Neural cell (in vitro differentiated cells): ENCODE data around the gene NYAP1. TPM values are rescaled to one million over a fixed set of nuclear protein-coding genes. Genes with fewer than 3 reads are reported as not detected.

ENCODE experiments used
- H2AFZ ChIP-seq: fragments of 200-600, 300-800 bp; sonication (generic), shearing (Covaris generic); 2 replicates; pipeline ENCODE4 v1.6.0; 2014; ENCODE audit warnings: low read depth, mild to moderate bottlenecking, antibody characterized with exemption, low read length, moderate library complexity
- H3F3A ChIP-seq: fragments of 200-600 bp; shearing (Covaris generic); 2 replicates; pipeline ENCODE4 v1.6.1; 2016; ENCODE audit warnings: mild to moderate bottlenecking, moderate library complexity, mixed read lengths, antibody characterized with exemption, low read length; ENCODE audit not compliant: insufficient read depth, poor library complexity, severe bottlenecking
- H3K27ac ChIP-seq: fragments of 200-600, 300-800 bp; sonication (generic), shearing (Covaris generic); 2 replicates; pipeline ENCODE4 v1.5.1; 2014; ENCODE audit warnings: mild to moderate bottlenecking, low read length, moderate library complexity
- H3K27me3 ChIP-seq: fragments of 300-800, 200-600 bp; sonication (generic), shearing (Covaris generic); 2 replicates; pipeline ENCODE4 v1.6.0; 2014; ENCODE audit warnings: mild to moderate bottlenecking, low read depth, low read length, moderate library complexity; ENCODE audit not compliant: insufficient read depth
- H3K36me3 ChIP-seq: fragments of 300-800, 200-600 bp; sonication (generic), shearing (Covaris generic); 2 replicates; pipeline ENCODE4 v1.5.1; 2014; ENCODE audit warnings: mild to moderate bottlenecking, antibody characterized with exemption, low read length, moderate library complexity; ENCODE audit not compliant: insufficient read depth
- H3K4me2 ChIP-seq: fragments of 300-800, 200-600 bp; sonication (generic), shearing (Covaris generic); 2 replicates; pipeline ENCODE4 v1.6.0; 2014; ENCODE audit warnings: mild to moderate bottlenecking, low read length
- H3K4me3 ChIP-seq: fragments of 300-800, 200-600 bp; sonication (generic), shearing (Covaris generic); 2 replicates; pipeline ENCODE4 v1.5.1; 2014; ENCODE audit warnings: mild to moderate bottlenecking, low read length, moderate library complexity
- H3K79me2 ChIP-seq: fragments of 200-600 bp; shearing (Covaris generic); replicated peaks from 2 replicates; pipeline ENCODE4 v1.6.0; 2014; ENCODE audit warnings: mild to moderate bottlenecking, low read length, moderate library complexity; ENCODE audit not compliant: insufficient read depth
- H3K9ac ChIP-seq: fragments of 300-800, 200-600 bp; sonication (generic), shearing (Covaris generic); 2 replicates; pipeline ENCODE4 v1.6.1; 2016; ENCODE audit warnings: mild to moderate bottlenecking, low read length, mixed read lengths
- H3K9me2 ChIP-seq: fragments of 200-600 bp; shearing (Covaris generic); 2 replicates; pipeline ENCODE4 v1.6.1; 2016; ENCODE audit warnings: mild to moderate bottlenecking, low read length, mixed read lengths; ENCODE audit not compliant: insufficient read depth
- H3K9me3 ChIP-seq: fragments of 200-600, 300-800 bp; sonication (generic), shearing (Covaris generic); 2 replicates; pipeline ENCODE4 v1.6.1; 2016; ENCODE audit warnings: mild to moderate bottlenecking, mixed run types, low read length, moderate library complexity, mixed read lengths
- H4K20me1 ChIP-seq: fragments of 200-600 bp; shearing (Covaris generic); 2 replicates; pipeline ENCODE4 v1.6.1; 2016; ENCODE audit warnings: mild to moderate bottlenecking, mixed run types; ENCODE audit not compliant: insufficient read depth
- EP300 ChIP-seq: fragments of 450-650 bp; conservative IDR thresholded peaks from 2 replicates; pipeline ENCODE4 v1.6.1; 2014; ENCODE audit warnings: antibody characterized with exemption, mild to moderate bottlenecking, moderate library complexity; ENCODE audit not compliant: poor library complexity, severe bottlenecking
- EZH2 ChIP-seq: fragments of 200-600, 300-800 bp; shearing (Covaris generic), sonication (generic); IDR thresholded peaks from 2 replicates; pipeline ENCODE4 v1.6.1; 2014; ENCODE audit warnings: antibody characterized with exemption, low read length, borderline replicate concordance, mild to moderate bottlenecking; ENCODE audit not compliant: insufficient read depth, poor library complexity, severe bottlenecking
- MXI1 ChIP-seq: fragments of 450-650 bp; conservative IDR thresholded peaks from 2 replicates; pipeline ENCODE4 v1.6.1; 2014; ENCODE audit warnings: antibody characterized with exemption, mild to moderate bottlenecking; ENCODE audit not compliant: poor library complexity, severe bottlenecking
- POLR2AphosphoS5 ChIP-seq: IDR thresholded peaks from 2 replicates; pipeline ENCODE4 v1.6.1; 2012
- RAD21 ChIP-seq: fragments of 450-650 bp; conservative IDR thresholded peaks from 2 replicates; pipeline ENCODE4 v1.6.1; 2014; ENCODE audit warnings: antibody characterized with exemption, mild to moderate bottlenecking, moderate library complexity
- SMC3 ChIP-seq: fragments of 450-650 bp; conservative IDR thresholded peaks from 2 replicates; pipeline ENCODE4 v1.6.1; 2014; ENCODE audit warnings: antibody characterized with exemption, mild to moderate bottlenecking, moderate library complexity; ENCODE audit not compliant: poor library complexity
- TAF1 ChIP-seq: IDR thresholded peaks from 2 replicates; pipeline ENCODE4 v1.6.1; 2012; ENCODE audit warnings: low read depth
- polyA plus RNA-seq: library from polyadenylated mRNA; depleted of rRNA; stranded (reverse); fragments of >200 nt; gene quantifications from 2 replicates; pipeline ENCODE4 v1.2.3, GENCODE V29; 2014
- TF ChIP-seq, protein P1 (sequence below): fragments of 450-650 bp; IDR thresholded peaks from 2 replicates; pipeline ENCODE4 v1.5.1; 2014; ENCODE audit warnings: antibody characterized with exemption, mild to moderate bottlenecking, moderate library complexity; ENCODE audit not compliant: poor library complexity, severe bottlenecking
- TF ChIP-seq, protein P2 (sequence below): IDR thresholded peaks from 2 replicates; pipeline ENCODE4 v1.6.1; 2012; ENCODE audit warnings: borderline replicate concordance

Gene NYAP1
- polyA plus RNA-seq, 1 donor from 2014 or later = 70.1 TPM

DNA sequence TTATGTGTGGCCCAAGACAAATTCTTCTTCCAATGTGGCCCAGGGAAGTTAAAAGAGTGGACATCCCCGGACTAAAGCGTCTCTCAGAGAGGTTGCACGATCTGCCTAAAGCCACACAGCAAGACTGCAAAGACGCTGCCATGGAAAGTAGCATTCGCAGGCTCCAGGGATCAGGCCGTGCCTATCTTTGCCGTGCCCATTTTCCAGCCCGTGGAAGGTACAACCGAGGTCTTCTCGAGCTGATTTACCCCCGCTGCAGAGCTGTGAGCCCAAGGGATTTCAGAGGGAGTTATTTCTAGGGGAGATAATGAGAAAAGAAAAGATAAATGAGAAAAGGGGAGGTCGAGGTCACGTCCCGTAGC lies 1.0 kb upstream of the NYAP1 start:
- no peaks in the 10 kb centered on the region for H3K9me3 ChIP-seq
- H4K20me1 ChIP-seq = no peaks in the 10 kb centered on the region
- H2AFZ ChIP-seq = peak overlapping the region; percentile 49
- peaks cover 27% of the 10 kb centered on the region for H3K79me2 ChIP-seq
- no peaks in the 10 kb centered on the region for H3K9me2 ChIP-seq
- H3K27me3 ChIP-seq = no peaks in the 10 kb centered on the region
- H3K9ac ChIP-seq = peak overlapping the region; percentile 97
- peak overlapping the region; percentile 1 for H3K4me2 ChIP-seq
- H3K4me3 ChIP-seq = peak overlapping the region; percentile 69
- H3K27ac ChIP-seq = peak overlapping the region; percentile 23
- no peaks in the 10 kb centered on the region for H3K36me3 ChIP-seq
- H3F3A ChIP-seq = no peaks in the 10 kb centered on the region
- TF ChIP-seq, protein P1, sequence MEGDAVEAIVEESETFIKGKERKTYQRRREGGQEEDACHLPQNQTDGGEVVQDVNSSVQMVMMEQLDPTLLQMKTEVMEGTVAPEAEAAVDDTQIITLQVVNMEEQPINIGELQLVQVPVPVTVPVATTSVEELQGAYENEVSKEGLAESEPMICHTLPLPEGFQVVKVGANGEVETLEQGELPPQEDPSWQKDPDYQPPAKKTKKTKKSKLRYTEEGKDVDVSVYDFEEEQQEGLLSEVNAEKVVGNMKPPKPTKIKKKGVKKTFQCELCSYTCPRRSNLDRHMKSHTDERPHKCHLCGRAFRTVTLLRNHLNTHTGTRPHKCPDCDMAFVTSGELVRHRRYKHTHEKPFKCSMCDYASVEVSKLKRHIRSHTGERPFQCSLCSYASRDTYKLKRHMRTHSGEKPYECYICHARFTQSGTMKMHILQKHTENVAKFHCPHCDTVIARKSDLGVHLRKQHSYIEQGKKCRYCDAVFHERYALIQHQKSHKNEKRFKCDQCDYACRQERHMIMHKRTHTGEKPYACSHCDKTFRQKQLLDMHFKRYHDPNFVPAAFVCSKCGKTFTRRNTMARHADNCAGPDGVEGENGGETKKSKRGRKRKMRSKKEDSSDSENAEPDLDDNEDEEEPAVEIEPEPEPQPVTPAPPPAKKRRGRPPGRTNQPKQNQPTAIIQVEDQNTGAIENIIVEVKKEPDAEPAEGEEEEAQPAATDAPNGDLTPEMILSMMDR = no peak
- TF ChIP-seq EP300 (no peak), POLR2AphosphoS5 (no peak), SMC3 (no peak), RAD21 (no peak), EZH2 (no peak), TAF1 (no peak), MXI1 (no peak)
- TF ChIP-seq, protein P2, sequence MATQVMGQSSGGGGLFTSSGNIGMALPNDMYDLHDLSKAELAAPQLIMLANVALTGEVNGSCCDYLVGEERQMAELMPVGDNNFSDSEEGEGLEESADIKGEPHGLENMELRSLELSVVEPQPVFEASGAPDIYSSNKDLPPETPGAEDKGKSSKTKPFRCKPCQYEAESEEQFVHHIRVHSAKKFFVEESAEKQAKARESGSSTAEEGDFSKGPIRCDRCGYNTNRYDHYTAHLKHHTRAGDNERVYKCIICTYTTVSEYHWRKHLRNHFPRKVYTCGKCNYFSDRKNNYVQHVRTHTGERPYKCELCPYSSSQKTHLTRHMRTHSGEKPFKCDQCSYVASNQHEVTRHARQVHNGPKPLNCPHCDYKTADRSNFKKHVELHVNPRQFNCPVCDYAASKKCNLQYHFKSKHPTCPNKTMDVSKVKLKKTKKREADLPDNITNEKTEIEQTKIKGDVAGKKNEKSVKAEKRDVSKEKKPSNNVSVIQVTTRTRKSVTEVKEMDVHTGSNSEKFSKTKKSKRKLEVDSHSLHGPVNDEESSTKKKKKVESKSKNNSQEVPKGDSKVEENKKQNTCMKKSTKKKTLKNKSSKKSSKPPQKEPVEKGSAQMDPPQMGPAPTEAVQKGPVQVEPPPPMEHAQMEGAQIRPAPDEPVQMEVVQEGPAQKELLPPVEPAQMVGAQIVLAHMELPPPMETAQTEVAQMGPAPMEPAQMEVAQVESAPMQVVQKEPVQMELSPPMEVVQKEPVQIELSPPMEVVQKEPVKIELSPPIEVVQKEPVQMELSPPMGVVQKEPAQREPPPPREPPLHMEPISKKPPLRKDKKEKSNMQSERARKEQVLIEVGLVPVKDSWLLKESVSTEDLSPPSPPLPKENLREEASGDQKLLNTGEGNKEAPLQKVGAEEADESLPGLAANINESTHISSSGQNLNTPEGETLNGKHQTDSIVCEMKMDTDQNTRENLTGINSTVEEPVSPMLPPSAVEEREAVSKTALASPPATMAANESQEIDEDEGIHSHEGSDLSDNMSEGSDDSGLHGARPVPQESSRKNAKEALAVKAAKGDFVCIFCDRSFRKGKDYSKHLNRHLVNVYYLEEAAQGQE = no peak

DNA sequence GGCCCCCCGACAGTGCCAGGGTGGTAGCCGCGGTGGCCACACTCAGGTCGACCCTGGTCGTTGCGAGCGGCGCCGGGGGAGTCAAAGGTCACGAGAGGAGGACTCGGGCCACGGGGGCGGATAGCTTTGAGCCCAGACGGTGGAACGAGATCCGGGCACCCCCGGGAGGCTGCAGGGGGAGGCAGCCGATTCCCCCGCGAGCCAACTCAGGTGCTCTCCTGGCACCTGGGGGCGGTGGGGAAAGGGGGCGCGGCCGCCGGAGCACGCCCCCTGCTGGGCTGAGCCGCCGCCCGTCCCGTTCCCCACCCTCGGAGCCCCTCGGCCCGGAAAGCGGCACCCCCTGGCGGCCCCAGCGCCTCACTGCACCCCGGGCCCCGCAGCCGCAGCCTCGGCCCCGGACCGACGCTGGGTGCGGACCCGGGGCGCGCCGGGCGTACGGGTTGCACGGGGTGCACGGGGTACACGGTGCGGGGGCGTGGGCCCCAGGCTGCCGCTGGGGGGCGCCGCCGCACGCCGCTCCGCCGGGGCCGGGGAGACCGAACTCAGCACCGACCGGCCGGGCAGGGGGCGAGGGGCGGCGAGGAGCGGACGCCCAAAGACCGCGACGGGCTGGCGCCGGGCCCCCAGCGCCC lies 521 bp upstream of the NYAP1 start:
- TF ChIP-seq, protein P1 = peak; percentile 99
- TF ChIP-seq EP300 (peak; percentile 25), RAD21 (peak; percentile 77), MXI1 (peak; percentile 75), POLR2AphosphoS5 (no peak), SMC3 (peak; percentile 83)
- Histone ChIP-seq H3F3A (no peaks in the 10 kb centered on the region), H4K20me1 (no peaks in the 10 kb centered on the region), H3K36me3 (no peaks in the 10 kb centered on the region), H3K9me3 (no peaks in the 10 kb centered on the region), H3K79me2 (peaks cover 27% of the 10 kb centered on the region), H2AFZ (peak overlapping the region; percentile 49), H3K9ac (peak overlapping the region; percentile 97), H3K9me2 (no peaks in the 10 kb centered on the region), H3K27me3 (no peaks in the 10 kb centered on the region), H3K27ac (peak overlapping the region; percentile 85), H3K4me2 (peak overlapping the region; percentile 1), H3K4me3 (peak overlapping the region; percentile 83)
